ENCODE measurements around the gene ALDH3B1. TPM values are rescaled to one million over a fixed set of nuclear protein-coding genes. Genes with fewer than 3 reads are reported as not detected.

The ALDH3B1 gene
- total RNA-seq, 1 experiment from 2014 or later = 104 TPM

DNA sequence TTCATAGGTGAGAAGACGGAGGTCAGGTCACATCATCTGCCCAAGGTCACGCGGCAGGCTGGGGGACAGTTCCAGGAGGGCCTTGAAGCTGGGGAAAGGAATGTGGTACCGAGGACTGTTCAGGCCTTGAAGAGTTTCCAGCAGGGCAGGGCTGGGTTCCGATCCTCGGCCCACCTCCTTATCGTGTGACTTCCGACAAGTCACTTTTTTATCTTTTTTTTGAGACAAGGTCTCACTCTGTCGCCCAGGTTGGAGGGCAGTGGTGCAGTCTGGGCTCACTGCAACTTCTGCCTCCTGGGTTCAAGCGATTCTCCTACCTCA is 21.0 kb downstream of the ALDH3B1 start:
- Histone ChIP-seq H3K79me2 (ENCODE audit: low read depth) (peaks cover 49% of the 10 kb centered on the region), H3K4me2 (peak overlapping the region; percentile 83), H3K9me2 (ENCODE audit: insufficient read depth) (no peaks in the 10 kb centered on the region), H3K27ac (peak overlapping the region; percentile 3; the same call in 1 of the 2 replicates), H4K20me1 (ENCODE audit: insufficient read depth) (no peaks in the 10 kb centered on the region), H3K9me3 (ENCODE audit: insufficient read depth, low read depth) (no peaks in the 10 kb centered on the region), H3K36me3 (ENCODE audit: low read depth) (peaks cover 7% of the 10 kb centered on the region; the same call in 1 of the 2 replicates), H3K4me1 (replicated peaks; ENCODE audit: insufficient read depth) (peaks cover 36% of the 10 kb centered on the region), H3K27me3 (ENCODE audit: insufficient read depth, low read depth) (no peaks in the 10 kb centered on the region), H3K4me3 (peak overlapping the region; percentile 91), H2AFZ (peak overlapping the region; percentile 89), H3F3A (ENCODE audit: insufficient read depth, low read depth) (peaks cover 42% of the 10 kb centered on the region)
- CTCF ChIA-PET = no interaction called here
- intact Hi-C loops (cut with micrococcal nuclease; ENCODE audit: unreplicated experiment) = no loop called here
- TF ChIP-seq, protein P1, sequence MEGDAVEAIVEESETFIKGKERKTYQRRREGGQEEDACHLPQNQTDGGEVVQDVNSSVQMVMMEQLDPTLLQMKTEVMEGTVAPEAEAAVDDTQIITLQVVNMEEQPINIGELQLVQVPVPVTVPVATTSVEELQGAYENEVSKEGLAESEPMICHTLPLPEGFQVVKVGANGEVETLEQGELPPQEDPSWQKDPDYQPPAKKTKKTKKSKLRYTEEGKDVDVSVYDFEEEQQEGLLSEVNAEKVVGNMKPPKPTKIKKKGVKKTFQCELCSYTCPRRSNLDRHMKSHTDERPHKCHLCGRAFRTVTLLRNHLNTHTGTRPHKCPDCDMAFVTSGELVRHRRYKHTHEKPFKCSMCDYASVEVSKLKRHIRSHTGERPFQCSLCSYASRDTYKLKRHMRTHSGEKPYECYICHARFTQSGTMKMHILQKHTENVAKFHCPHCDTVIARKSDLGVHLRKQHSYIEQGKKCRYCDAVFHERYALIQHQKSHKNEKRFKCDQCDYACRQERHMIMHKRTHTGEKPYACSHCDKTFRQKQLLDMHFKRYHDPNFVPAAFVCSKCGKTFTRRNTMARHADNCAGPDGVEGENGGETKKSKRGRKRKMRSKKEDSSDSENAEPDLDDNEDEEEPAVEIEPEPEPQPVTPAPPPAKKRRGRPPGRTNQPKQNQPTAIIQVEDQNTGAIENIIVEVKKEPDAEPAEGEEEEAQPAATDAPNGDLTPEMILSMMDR (conservative IDR thresholded peaks at IDR 0.05) = no peak
- TF ChIP-seq EZH2 (IDR thresholded peaks at IDR 0.05; ENCODE audit: low read depth) = no peak
- BruUV-seq (replicated peaks) = TSS peak; percentile 27
- POLR2A ChIA-PET (ENCODE audit: unreplicated experiment) = no interaction called here
- no peak for DNase-seq

DNA sequence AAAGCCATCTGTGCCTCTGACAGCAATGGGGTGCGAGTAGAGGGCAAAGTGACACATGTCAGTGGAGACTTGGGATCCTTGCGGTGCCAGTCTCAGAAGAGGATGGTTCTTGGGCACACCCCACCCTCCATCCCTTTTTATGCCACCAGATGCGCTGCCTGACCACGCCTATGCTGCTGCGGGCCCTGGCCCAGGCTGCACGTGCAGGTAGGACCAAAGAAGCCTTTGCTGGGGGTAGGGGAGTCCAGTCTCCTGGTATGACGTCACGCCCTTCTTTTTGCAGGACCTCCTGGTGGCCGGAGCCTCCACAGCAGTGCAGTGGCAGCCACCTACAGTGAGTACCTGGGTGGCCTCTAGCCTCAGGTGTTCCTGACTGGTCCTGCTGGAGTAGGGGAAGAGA is 21.9 kb downstream of the ALDH3B1 start:
- no peak for DNase-seq
- TF ChIP-seq EZH2 (IDR thresholded peaks at IDR 0.05; ENCODE audit: low read depth) = no peak
- TF ChIP-seq, protein P1 (conservative IDR thresholded peaks at IDR 0.05) = no peak
- ChIA-PET POLR2A (ENCODE audit: unreplicated experiment) (no interaction called here), CTCF (no interaction called here)
- peaks cover 7% of the 10 kb centered on the region; the same call in 1 of the 2 replicates for H3K36me3 ChIP-seq (ENCODE audit: low read depth)
- H3K27me3 ChIP-seq (ENCODE audit: insufficient read depth, low read depth) = no peaks in the 10 kb centered on the region
- H3K27ac ChIP-seq = no peak overlapping the region
- H3K4me3 ChIP-seq = peak overlapping the region; percentile 91; the same call in 1 of the 2 replicates
- intact Hi-C loops (cut with micrococcal nuclease; ENCODE audit: unreplicated experiment) = no loop called here
- H3K9me3 ChIP-seq (ENCODE audit: insufficient read depth, low read depth) = no peaks in the 10 kb centered on the region
- H3K9me2 ChIP-seq (ENCODE audit: insufficient read depth) = no peaks in the 10 kb centered on the region
- BruUV-seq (replicated peaks) = no TSS peak
- H3K4me2 ChIP-seq = peak overlapping the region; percentile 83
- no peaks in the 10 kb centered on the region for H4K20me1 ChIP-seq (ENCODE audit: insufficient read depth)
- H3K79me2 ChIP-seq (ENCODE audit: low read depth) = peaks cover 47% of the 10 kb centered on the region
- peaks cover 50% of the 10 kb centered on the region for H3F3A ChIP-seq (ENCODE audit: insufficient read depth, low read depth)
- no peak overlapping the region for H2AFZ ChIP-seq
- peaks cover 36% of the 10 kb centered on the region for H3K4me1 ChIP-seq (replicated peaks; ENCODE audit: insufficient read depth)

DNA sequence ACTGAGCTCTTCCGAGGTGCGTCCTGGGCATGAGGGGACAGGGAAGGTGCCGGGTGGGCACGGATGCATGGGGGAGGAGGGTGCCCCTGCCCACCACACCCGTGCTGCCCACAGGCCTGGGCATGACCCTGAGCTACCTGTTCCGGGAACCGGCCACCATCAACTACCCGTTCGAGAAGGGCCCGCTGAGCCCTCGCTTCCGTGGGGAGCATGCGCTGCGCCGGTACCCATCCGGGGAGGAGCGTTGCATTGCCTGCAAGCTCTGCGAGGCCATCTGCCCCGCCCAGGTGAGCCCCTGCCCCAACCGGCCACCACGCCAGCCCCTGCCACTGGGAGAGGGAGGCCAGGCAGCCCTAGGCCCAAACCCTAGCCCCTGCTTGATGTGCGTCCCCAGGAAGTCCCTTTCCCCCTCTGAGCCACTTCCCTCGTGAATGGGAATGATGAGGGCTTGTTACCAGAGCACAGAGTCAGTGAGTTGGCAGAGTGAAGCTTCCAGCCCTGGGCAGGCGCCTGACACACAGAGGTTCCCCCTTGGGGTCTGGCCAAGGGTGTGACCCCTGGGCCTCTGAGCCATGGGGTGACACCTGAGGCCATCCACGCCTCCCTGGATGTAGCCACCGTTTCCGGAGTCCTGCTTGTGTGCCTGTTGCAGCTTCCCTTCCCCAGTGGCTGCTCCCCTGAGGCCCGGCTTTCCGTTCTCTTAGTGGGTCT is 23.0 kb downstream of the ALDH3B1 start:
- peaks cover 30% of the 10 kb centered on the region for H3K4me1 ChIP-seq (replicated peaks; ENCODE audit: insufficient read depth)
- DNase-seq = no peak
- no peaks in the 10 kb centered on the region for H3K9me2 ChIP-seq (ENCODE audit: insufficient read depth)
- TF ChIP-seq EZH2 (IDR thresholded peaks at IDR 0.05; ENCODE audit: low read depth) = no peak
- TF ChIP-seq, protein P1 (conservative IDR thresholded peaks at IDR 0.05) = no peak
- ChIA-PET CTCF (no interaction called here), POLR2A (ENCODE audit: unreplicated experiment) (no interaction called here)
- BruUV-seq (replicated peaks) = no TSS peak
- no peak overlapping the region for H3K4me2 ChIP-seq
- intact Hi-C loops (cut with micrococcal nuclease; ENCODE audit: unreplicated experiment) = no loop called here
- H3K9me3 ChIP-seq (ENCODE audit: insufficient read depth, low read depth) = no peaks in the 10 kb centered on the region
- H3K27ac ChIP-seq = no peak overlapping the region
- peaks cover 61% of the 10 kb centered on the region for H3F3A ChIP-seq (ENCODE audit: insufficient read depth, low read depth)
- H3K27me3 ChIP-seq (ENCODE audit: insufficient read depth, low read depth) = no peaks in the 10 kb centered on the region
- H3K4me3 ChIP-seq = no peak overlapping the region
- no peak overlapping the region for H2AFZ ChIP-seq
- H3K79me2 ChIP-seq (ENCODE audit: low read depth) = peaks cover 39% of the 10 kb centered on the region
- H3K36me3 ChIP-seq (ENCODE audit: low read depth) = peaks cover 7% of the 10 kb centered on the region; the same call in 1 of the 2 replicates
- no peaks in the 10 kb centered on the region for H4K20me1 ChIP-seq (ENCODE audit: insufficient read depth)
